ENCODE results near the gene NRK.

GRCh38 chrX:105880491-105880890 lies 58.2 kb downstream of the NRK start:
- TF ChIP-seq CTCF (conservative IDR thresholded peaks at IDR 0.05; ENCODE audit: low read depth, low read length) (no peak), EZH2 (IDR thresholded peaks at IDR 0.05; ENCODE audit: low read length, unreplicated experiment) (no peak)

All from PC-3 (cell line).